Stimulated activated naive CD8-positive, alpha-beta T cell treated with anti-CD3 and anti-CD28 coated beads, Interleukin-15, amount 100 ng/mL, for 72 hours (primary cell): ENCODE results near the gene MEA1.
"Not testable (repeated sequence)": the region's sequence is repeated elsewhere in the genome, so short reads cannot be mapped to it uniquely, and the experiment has no call there.

Experiments used
- ATAC-seq: fragments of 150-1000 bp; cut with Tn5 transposase; 2 replicates; pipeline ENCODE4 v1.10.0; 2021; ENCODE audit warnings: mild to moderate bottlenecking, moderate library complexity
- DNase-seq, 2 donors: peaks; one replicate each; pipeline ENCODE4 v3.0.0; 2021 to 2022
- H3K27ac Mint-ChIP-seq, 2 donors: one replicate each; pipeline ENCODE4 v1.8.0; 2022; ENCODE audit warnings: mild to moderate bottlenecking in 2 of 2, mixed read lengths in 2 of 2, moderate library complexity in 2 of 2
- H3K27me3 Mint-ChIP-seq: one replicate; pipeline ENCODE4 v1.8.0; 2022; ENCODE audit warnings: mixed read lengths
- H3K4me1 Mint-ChIP-seq: one replicate; pipeline ENCODE4 v1.8.0; 2022; ENCODE audit warnings: mild to moderate bottlenecking, mixed read lengths
- H3K4me3 Mint-ChIP-seq, 2 donors: one replicate each; pipeline ENCODE4 v1.8.0; 2022; ENCODE audit warnings: mild to moderate bottlenecking in 2 of 2, mixed read lengths in 2 of 2, moderate library complexity in 1 of 2
- H3K9me3 Mint-ChIP-seq, 2 donors: one replicate each; pipeline ENCODE4 v1.8.0; 2022; ENCODE audit warnings: mixed read lengths in 2 of 2

MEA1 gene

GRCh38 chr6:43050981-43051380 lies 37.2 kb upstream of the MEA1 start:
- Mint-ChIP-seq H3K9me3 (no peaks in the 10 kb centered on the region), H3K4me3 (no peak overlapping the region), H3K4me1 (peaks cover 49% of the 10 kb centered on the region), H3K27me3 (no peaks in the 10 kb centered on the region), H3K27ac (peak overlapping the region in 1 of 2 donors; percentile 59)
- ATAC-seq (no peak), DNase-seq (no peak)

- no peaks in the 10 kb centered on the region for H3K27me3 Mint-ChIP-seq
- H3K4me1 Mint-ChIP-seq: peaks cover 31% of the 10 kb centered on the region
- ATAC-seq (no peak), DNase-seq (no peak)
- no peaks in the 10 kb centered on the region for H3K9me3 Mint-ChIP-seq
- no peak overlapping the region for H3K27ac Mint-ChIP-seq
- H3K4me3 Mint-ChIP-seq: no peak overlapping the region
Observed at GRCh38 chr6:43047998-43048397, 34.3 kb upstream of the MEA1 start.

GRCh38 chr6:43045371-43045930 lies 31.7 kb upstream of the MEA1 start:
- H3K4me1 Mint-ChIP-seq: peaks cover 8% of the 10 kb centered on the region
- no peaks in the 10 kb centered on the region for H3K27me3 Mint-ChIP-seq
- no peak overlapping the region for H3K4me3 Mint-ChIP-seq
- ATAC-seq (no peak), DNase-seq (no peak)
- H3K9me3 Mint-ChIP-seq: no peaks in the 10 kb centered on the region
- no peak overlapping the region for H3K27ac Mint-ChIP-seq

- Mint-ChIP-seq H3K4me1 (no peaks in the 10 kb centered on the region), H3K27me3 (no peaks in the 10 kb centered on the region), H3K27ac (no peak overlapping the region), H3K9me3 (no peaks in the 10 kb centered on the region), H3K4me3 (no peak overlapping the region)
- ATAC-seq (no peak), DNase-seq (no peak)
Observed at GRCh38 chr6:43043310-43043709, 29.6 kb upstream of the MEA1 start.

- not testable (repeated sequence) for H3K4me3 Mint-ChIP-seq, DNase-seq, ATAC-seq, H3K9me3 Mint-ChIP-seq, H3K27me3 Mint-ChIP-seq, H3K4me1 Mint-ChIP-seq, H3K27ac Mint-ChIP-seq
Observed at GRCh38 chr6:43041475-43041874, 27.7 kb upstream of the MEA1 start.

GRCh38 chr6:43040542-43041257 lies 27.0 kb upstream of the MEA1 start:
- H3K27ac Mint-ChIP-seq: peak overlapping the region; percentile 7 to 48
- no peaks in the 10 kb centered on the region for H3K4me1 Mint-ChIP-seq
- ATAC-seq: no peak

DNA sequence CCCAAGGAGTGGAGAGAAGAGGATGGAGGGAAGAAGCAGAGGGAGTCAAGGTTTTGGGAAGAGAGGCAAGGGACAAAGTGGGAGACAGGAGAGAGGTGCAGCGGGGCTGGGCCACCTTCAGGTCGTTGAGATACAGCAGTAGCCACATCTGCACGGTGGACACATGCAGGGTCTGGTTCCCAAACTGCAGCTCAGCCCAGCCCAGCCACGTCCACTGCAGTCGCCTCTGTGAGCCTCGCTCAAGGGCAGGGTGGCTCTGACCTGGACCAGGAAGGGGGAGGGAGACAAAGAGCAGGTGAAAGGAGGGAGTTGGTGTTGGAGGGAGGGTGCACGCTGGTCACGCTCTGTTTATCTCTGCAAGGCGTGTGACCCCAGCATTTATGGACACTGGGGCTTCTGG lies 25.0 kb upstream of the MEA1 start:
- H3K27ac Mint-ChIP-seq: peak overlapping the region in 1 of 2 donors; percentile 22
- H3K4me1 Mint-ChIP-seq: no peaks in the 10 kb centered on the region
- no peaks in the 10 kb centered on the region for H3K9me3 Mint-ChIP-seq
- no peak overlapping the region for H3K4me3 Mint-ChIP-seq
- no peaks in the 10 kb centered on the region for H3K27me3 Mint-ChIP-seq
- DNase-seq (no peak), ATAC-seq (no peak)

More at GRCh38 chr6:43040542-43041257, 27.0 kb upstream of the MEA1 start:
- no peaks in the 10 kb centered on the region for H3K9me3 Mint-ChIP-seq
- no peaks in the 10 kb centered on the region for H3K27me3 Mint-ChIP-seq
- no peak overlapping the region for H3K4me3 Mint-ChIP-seq
- DNase-seq: no peak

- Mint-ChIP-seq H3K4me1 (no peaks in the 10 kb centered on the region), H3K27ac (no peak overlapping the region), H3K27me3 (no peaks in the 10 kb centered on the region), H3K4me3 (no peak overlapping the region), H3K9me3 (no peaks in the 10 kb centered on the region)
- no peak for DNase-seq
- peak; percentile 36 for ATAC-seq
Observed at GRCh38 chr6:43037706-43038105, 24.0 kb upstream of the MEA1 start.

GRCh38 chr6:43037197-43037596 lies 23.5 kb upstream of the MEA1 start:
- H3K9me3 Mint-ChIP-seq: no peaks in the 10 kb centered on the region
- ATAC-seq: no peak

GRCh38 chr6:43036712-43037111 lies 23.0 kb upstream of the MEA1 start:
- Mint-ChIP-seq H3K9me3 (no peaks in the 10 kb centered on the region), H3K4me3 (no peak overlapping the region), H3K27ac (no peak overlapping the region), H3K4me1 (no peaks in the 10 kb centered on the region), H3K27me3 (no peaks in the 10 kb centered on the region)
- ATAC-seq (no peak), DNase-seq (no peak)

More at GRCh38 chr6:43037197-43037596, 23.5 kb upstream of the MEA1 start:
- Mint-ChIP-seq H3K27ac (no peak overlapping the region), H3K4me3 (no peak overlapping the region), H3K4me1 (no peaks in the 10 kb centered on the region), H3K27me3 (no peaks in the 10 kb centered on the region)
- DNase-seq: no peak

DNA sequence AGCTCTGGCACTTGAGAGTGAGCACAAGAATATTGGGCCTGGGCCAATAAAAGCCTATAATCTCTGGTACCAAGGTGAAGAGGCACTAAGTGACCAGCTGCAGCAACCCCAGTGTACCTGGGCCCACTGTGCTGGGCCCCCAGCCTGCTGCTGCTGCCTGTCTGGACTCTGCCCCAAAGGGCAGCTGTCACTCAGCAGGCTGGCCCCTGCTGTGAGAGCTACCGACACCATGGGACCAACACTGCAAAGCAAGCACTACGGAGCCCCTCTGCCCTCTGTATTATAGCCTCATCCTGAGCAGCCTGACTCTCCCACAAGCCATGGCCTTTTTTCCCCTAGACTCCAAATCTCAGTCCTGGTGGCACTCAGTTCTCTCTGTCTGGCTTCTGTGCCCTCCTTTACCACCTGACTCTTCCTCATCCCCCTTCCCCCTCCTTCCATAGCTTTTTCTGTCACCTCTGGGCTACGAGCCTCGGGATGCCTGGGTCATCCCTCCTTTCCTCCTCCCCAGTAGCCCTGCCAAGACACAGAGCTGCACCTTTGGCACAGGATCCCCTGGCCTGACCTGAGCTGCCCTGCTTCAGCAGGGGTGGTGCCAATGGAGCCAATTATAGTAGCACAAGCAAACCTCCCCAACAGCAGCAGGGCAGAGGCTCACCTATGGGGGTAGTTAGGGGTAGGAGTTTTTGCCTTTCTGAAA lies 21.9 kb upstream of the MEA1 start:
- Mint-ChIP-seq H3K27me3 (no peaks in the 10 kb centered on the region), H3K4me3 (no peak overlapping the region), H3K9me3 (no peaks in the 10 kb centered on the region), H3K27ac (no peak overlapping the region), H3K4me1 (no peaks in the 10 kb centered on the region)
- ATAC-seq: no peak
- DNase-seq: no peak

- Mint-ChIP-seq H3K4me3 (no peak overlapping the region), H3K4me1 (no peaks in the 10 kb centered on the region), H3K27me3 (no peaks in the 10 kb centered on the region), H3K9me3 (no peaks in the 10 kb centered on the region), H3K27ac (no peak overlapping the region)
- ATAC-seq (no peak), DNase-seq (no peak)
Observed at GRCh38 chr6:43034190-43034525, 20.4 kb upstream of the MEA1 start.

DNA sequence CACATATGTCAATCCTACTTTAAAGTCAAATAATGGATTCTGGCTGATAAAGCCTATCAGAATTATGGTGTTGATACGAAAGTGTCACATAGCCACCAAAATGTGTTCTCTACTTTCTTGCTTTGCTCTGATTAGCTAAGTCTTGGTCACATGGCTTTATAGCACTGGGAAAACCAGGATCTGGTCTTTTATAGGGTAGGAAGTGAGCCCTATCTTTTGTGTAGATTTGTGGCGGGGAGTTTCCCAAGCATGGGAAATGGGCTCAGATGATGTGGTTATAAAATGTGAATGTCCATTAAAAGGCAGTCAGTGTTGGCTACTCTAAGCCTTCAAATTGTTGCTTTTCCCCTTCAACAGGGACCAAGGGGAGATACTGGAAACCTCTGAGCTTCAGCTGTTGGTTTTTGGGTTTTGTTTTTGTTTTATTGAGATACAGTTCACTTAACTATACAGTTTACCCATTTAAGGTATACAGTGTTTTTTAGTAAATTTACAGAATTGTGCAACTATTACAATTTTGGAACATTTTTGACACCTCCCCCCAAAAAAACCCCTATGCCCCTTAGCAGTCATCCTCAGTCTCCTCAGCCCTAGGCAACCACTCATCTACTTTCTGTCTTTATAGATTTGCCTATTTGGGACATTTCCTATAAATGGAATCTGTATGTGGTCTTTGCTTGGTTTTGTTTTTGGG lies 19.9 kb upstream of the MEA1 start:
- Mint-ChIP-seq H3K4me1 (no peaks in the 10 kb centered on the region), H3K9me3 (no peaks in the 10 kb centered on the region), H3K4me3 (no peak overlapping the region), H3K27me3 (no peaks in the 10 kb centered on the region), H3K27ac (peak overlapping the region in 1 of 2 donors; percentile 3)
- no peak for DNase-seq
- no peak for ATAC-seq

GRCh38 chr6:43032326-43032725 lies 18.6 kb upstream of the MEA1 start:
- H3K27ac Mint-ChIP-seq: peak overlapping the region in 1 of 2 donors; percentile 52
- H3K27me3 Mint-ChIP-seq: no peaks in the 10 kb centered on the region
- no peaks in the 10 kb centered on the region for H3K4me1 Mint-ChIP-seq
- H3K9me3 Mint-ChIP-seq: no peaks in the 10 kb centered on the region
- DNase-seq: no peak
- ATAC-seq: no peak
- no peak overlapping the region for H3K4me3 Mint-ChIP-seq

DNA sequence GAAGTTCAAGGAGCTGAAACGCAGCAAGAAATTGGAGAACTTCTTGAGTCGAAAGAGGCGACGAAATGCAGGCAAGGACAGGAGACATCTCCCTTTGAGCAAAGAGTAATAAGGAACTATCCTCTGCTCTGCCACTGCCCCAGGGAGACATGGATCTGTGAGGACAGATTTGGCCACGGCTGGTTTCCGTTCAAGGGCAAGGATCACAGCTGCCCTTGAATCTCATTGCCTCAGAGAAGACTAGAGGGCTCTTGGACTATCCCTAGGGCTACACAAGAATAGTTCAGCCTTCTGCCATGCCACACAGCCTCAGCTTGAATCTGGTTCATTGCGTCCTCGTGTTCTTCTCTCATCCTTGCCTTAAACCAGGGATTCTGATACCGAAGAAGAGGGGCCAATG lies 15.4 kb upstream of the MEA1 start:
- Mint-ChIP-seq H3K27ac (no peak overlapping the region), H3K4me1 (peaks cover 6% of the 10 kb centered on the region)
- no peak for ATAC-seq

GRCh38 chr6:43026365-43026764 lies 12.6 kb upstream of the MEA1 start:
- H3K27ac Mint-ChIP-seq: no peak overlapping the region
- H3K4me1 Mint-ChIP-seq: peaks cover 21% of the 10 kb centered on the region
- H3K9me3 Mint-ChIP-seq: no peaks in the 10 kb centered on the region
- DNase-seq (no peak), ATAC-seq (no peak)
- H3K27me3 Mint-ChIP-seq: no peaks in the 10 kb centered on the region
- H3K4me3 Mint-ChIP-seq: no peak overlapping the region

More for the DNA sequence above, 15.4 kb upstream of the MEA1 start:
- no peak overlapping the region for H3K4me3 Mint-ChIP-seq
- no peaks in the 10 kb centered on the region for H3K27me3 Mint-ChIP-seq
- DNase-seq: no peak
- H3K9me3 Mint-ChIP-seq: no peaks in the 10 kb centered on the region
